DMS114 treated with DMSO at 0.1 percent for 48 hours (cell line): ENCODE results near the gene IFITM5.
"Not testable (repeated sequence)": the region's sequence is repeated elsewhere in the genome, so short reads cannot be mapped to it uniquely, and the experiment has no call there.

Experiments used
- DNase-seq: peaks from one replicate; lab custom pipeline; 2025; ENCODE audit not compliant: unreplicated experiment; lab: John Stamatoyannopoulos, UW

IFITM5 gene

DNA sequence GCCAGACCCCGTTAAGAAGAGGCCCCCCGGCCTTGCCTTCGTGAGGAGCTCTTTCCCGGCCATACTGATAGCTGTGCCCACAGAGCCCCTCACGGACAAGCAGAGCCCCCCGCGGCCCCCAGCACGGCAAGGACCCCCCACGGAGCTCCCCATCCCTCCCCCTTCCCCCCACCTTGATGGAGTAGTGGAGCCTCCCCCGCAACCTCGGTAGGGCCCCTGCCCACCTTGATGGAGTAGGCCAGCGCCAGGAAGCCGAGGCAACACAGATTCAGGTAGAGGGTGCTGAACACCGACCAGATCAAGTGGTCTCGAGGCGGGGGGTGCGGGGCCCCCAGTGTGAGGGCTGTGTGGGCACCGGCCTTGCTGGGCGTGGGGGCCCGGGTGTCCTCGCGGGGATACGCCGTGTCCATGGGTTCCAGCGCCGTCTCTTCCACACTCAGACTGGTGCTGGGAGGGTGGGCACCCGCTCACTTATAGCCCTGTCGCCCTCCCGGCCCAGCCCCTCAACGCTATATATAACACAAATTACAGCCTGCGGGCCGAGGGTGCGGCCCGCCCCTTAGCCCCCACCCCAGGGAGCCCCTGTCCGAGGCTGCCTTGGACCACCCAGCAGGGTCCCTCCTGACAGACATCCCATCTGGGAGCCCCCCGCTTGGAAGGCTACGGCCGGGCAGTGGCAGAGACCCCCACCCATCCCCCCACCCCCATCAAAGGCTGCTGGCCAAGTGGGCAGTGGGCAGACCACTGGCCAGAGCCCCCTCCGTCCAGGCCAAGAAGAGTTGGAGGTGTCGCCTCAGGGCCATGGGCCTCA lies at the start of gene IFITM5:
Gene IFITM5 (minus strand): TSS at position 446 of the 811 bp plus-strand sequence. CDS start 36 bp downstream, at position 410.
- DNase-seq = no peak

DNA sequence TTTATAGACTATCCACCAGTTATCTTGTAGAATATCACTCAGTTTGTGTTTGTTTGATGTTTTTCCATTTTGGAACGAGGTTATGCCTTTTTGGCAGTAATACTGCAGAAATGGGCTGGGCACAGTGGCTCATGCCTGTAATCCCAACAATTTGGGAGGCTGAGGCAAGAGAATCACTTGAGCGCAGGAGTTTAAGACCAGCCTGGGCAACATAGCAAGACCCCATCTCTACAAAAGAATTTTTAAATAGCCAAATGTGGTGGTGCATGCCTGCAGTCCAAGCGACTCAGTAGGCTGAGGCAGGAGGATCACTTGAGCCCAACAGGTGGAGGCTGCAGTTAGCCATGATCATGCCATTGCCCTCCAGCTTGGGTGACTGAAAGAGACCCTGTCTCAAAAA lies 47.2 kb upstream of the IFITM5 start:
- DNase-seq = no peak

DNA sequence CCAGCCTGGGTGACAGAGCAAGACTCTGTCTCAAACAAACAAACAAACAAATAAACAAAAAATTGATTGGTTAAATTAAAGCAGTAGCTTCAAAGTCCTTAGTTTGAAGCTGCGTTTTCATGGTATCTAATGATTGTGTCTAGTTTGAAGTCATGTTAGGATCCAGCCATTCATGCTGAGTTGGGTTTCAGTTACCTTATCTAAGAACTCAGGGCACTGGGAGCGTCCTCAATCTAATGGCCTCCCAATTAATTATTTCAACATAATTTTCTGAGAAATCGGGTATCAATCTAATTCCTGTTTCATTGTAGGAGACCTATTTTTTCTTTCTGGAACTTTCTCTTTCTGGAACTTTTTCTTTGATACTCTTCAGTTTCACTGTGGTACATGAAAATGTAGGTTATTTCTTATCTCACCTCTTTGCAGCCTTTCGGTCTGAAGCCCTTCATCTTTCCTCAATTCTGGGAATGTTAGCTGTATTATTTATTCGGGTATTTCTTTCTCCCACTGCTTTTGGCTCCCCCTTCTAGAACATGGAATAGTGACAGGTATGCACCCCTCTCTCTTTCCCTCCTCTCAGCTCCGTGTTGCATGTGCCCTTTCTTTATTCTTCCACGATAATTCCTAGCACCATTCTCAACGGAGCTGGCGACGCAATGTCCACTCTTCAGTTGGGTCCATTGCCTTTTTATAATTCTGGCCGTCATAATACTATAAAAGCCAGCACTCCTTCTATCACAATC lies 45.7 kb upstream of the IFITM5 start:
- no peak for DNase-seq

DNA sequence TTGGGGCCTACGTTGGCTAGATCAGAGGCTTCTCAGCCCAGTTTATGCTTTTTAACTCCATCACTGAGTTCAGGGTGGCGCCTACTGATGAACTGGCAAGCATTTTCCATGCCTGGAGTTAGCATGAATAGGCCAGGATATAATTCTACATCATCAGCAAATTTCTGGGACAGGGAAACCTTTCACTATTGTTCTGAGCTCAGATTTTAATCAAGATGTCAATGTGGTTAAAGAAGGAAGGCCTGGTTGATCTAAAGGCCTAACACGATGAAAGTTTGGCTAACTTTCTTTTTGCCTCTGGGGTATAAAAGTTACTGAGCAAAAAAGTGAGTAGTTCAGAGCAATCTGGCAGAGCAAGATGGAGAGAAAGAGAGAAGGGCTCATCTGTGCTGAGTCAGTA lies 43.0 kb upstream of the IFITM5 start:
- DNase-seq = no peak

DNA sequence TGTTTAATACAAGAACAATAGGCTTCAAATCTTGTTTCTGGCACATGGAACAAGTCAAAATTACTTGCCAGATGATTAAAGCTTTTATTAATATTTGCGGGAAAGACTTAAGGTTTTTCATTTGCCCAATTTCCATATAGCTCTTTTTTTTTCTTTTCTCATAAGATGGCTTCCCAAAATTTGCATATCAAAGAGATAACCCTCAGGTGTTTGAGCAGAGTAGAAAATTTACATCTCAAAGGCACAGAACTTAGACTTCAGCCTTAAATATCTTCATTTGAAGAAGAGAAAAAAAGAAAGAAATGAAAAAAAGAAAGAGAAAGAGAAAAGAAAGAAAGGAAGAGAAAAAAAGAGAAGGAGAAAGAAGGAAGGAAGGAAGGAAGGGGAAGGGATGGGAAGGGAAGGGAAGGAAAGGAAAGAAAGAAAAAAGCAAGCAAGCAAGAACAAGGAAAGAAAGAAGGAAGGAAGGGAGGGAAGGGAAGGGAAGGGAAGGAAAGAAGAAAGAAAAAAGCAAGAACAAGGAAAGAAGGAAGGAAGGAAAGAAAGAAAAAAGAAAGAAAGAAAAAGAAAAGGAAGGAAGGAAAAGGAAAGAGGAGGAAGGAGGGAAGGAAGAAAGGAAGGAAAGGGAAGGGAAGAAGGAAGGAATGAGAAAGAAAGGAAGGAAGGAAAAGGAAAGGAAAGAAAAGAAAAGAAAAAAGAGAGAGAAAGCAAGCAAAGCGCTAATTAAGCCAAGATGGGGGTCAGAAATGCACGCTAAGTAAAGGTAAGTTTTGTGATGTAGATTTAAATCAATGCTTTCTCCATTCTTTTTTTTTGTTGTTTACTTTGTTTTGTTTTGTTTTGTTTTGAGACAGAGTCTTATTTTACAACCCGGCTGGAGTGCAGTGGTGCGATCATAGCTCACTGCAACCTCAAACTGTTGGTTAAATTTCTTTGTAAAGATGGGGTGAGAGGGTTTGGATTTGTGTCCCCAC lies 41.5 kb upstream of the IFITM5 start:
- no peak for DNase-seq

DNA sequence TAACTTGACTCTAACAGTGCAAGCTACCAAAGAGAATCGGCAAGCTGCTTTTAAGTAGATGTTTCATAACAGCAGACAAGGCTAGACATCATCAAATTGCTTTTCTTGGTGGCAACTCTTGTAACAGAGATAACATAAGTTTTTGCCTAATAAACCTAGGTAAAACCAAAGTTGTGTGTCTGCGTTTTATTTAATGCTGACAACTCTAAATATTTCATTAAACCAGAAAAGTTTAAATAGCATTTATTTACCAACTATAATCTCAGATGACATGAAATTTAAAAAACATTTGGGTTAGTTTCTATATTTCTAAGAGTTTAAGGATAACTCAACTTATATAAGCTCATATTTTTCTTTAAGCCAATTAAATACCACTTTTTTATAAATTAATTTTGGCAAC lies 40.6 kb upstream of the IFITM5 start:
- no peak for DNase-seq

DNA sequence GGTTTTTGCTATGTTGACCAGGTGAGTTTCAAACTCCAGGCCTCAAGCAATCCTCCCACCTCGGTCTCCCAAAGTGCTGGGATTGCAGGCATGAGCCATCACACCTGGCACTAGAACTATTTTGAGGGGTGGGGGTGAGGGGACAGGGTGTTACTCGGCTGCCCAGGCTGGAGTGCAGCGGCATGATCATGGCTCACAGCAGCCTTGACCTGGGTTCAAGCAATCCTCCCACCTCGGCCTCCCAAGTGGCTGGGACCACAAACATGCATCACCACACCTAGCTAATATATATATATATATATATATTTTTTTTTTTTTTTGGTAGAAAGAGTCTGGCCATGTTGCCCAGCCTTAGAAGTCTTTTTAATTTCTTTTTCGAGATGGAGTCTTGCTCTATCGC lies 38.4 kb upstream of the IFITM5 start:
- DNase-seq = no peak

DNA sequence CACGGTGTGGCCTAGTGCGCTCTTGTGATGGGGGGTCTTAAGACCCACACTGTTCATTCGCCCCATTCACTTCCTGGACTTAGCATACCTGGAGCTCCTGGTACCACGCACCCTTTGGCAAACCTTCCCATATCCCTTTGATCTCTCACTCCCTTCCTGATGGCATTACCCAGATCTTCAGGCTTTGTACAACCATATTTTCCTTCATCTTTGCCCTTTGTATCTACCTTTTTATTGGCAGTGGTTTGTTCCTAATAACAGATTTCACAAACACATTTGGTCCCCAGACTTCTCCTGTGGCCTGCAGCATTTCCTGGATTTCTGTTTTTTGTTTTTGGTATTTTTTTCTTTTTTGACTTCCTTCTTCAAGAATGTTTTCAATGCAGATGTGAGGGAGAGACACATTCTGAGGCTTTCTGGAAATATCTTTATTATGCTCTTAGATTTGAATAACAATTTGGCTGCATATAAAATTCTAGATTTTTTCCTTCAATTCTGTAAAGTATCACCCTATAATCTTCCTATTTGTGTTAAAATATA lies 37.4 kb upstream of the IFITM5 start:
- no peak for DNase-seq

DNA sequence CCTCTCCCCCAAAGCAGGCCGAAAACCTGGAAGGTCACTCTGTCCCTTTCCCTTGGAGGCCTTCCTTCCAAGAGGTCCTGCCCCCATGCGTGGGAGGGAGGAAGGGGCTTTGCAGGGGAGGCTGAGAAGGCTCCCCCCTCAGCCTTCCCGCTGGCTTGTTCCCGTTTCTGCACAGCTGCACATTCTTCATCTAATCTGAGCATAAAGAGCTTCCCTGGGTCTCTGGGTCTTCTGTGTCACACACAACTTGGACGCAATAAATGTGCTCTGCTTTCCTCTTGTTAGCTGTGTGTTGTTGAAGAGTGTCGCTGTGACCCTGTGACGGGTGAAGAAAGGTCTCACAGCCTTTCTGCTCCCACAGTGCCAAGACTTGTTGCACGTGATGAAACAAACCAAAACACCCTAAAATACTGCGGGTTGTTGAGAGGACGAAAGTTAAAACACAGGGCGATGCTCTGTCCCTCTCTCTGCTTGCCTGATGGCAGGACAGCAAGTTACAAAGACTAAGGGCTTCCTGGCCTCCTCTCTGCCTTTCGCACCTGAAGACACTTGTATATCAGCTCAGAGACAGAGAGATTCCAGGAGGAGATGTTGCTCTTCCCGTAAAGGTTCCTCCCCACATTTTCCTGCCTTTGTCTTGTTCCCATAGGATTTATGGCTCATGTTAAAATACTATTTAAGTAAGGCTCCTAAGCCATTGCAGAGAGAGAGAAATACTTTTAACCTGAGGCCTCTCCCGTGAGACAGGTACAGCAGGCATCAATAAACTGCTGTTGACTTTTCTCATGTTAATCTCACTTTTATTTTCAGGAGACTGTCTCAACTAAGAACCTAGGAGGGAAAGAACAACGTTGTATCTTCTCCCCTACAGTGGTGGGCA lies 36.7 kb upstream of the IFITM5 start:
- DNase-seq = no peak

DNA sequence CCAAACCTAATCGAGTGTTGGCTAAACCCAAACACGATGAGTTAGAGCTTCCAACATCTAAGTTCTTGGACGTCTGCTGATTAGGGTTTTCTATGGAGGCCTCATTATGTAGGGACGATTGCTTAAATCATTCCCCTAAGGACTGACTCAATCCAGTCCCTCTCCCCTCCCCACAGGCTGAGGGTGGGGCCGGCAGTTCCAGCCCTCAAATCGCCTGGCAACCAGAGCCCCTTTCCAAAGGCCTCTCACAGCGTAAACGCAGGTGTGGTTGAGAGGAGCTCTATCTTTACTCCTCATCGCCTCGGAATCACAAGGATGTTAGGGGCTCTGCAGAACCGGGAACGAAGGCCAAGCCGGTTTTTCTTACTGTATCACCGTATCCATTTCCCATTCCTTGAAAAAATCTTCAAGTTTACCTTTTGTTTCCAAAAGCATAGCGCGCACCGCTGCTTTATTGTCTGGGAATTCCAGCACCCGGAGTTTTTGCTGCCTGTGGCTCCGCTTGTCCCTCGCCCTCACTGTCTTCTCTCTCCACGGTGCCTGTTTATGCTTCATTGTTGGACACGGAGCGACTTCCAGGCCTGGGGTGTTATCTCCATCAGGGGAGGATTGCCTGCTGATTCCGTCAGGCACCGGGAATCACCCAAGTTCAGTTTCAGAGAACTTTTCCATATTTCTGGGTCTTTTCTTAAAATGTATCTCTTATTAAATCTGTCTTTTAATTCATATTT lies 35.1 kb upstream of the IFITM5 start:
- DNase-seq = no peak

DNA sequence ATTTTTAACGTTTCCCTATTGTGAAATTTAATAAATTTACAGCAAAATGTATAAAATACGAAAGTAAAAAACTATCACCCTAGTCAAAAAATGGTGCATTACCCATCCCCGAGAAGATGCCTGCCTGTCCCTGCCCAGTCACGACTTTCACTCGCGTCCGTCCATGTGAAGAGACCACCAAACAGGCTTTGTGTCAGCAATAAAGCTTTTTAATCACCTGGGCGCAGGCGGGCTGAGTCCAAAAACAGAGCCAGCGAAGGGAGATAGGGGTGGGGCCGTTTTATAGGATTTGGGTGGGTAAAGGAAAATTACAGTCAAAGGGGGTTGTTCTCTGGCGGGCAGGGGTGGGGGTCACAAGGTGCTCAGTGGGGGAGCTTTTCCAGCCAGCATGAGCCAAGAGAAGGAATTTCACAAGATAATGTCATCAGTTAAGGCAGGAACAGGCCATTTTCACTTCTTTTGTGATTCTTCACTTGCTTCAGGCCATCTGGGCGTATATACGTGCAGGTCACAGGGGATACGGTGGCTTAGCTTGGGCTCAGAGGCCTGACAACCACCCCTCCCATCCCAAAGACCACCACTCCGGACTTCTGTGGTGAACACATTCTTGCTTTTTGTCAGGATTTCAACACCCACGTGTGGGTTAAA lies 34.4 kb upstream of the IFITM5 start:
- DNase-seq = not testable (repeated sequence)

DNA sequence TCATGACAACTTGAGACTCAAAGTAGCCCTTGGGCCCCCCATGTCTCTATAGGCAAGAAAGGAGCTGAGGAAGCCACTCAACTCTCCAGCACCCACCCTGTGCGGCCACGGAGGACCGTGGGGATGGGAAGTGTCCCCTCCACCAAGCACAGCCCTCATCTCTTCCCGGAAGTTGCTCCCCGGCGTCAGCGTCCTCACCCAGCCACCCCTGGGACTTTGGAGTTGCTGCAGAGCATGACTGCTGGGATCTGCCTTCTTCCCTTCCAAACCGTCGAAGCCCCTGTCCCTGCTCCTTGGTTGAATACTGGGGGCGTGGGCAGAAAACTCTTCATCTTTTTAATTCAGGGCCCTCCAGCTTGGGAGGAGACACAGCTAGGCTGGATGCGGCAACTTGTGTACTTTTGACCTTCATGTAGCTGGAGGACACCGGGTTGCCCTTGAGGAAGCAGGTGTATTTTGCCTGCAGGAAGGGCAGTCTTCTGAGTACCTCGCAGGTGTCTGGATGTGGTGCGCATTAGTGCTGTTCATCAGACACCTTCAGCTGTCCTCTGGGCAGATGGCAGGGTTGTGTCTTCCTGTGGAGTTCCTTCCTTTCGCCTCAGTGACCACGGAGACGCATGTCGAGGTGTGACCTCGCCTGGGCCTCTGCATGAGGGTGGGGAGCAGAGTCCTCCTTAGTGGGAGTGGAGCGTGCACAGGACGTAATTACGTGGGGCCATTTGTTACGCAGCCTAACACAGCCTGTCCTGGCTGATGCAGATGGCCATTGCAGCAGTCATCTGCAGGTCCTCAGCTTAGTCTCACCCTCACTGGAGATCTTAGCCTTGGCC lies 33.5 kb upstream of the IFITM5 start:
- DNase-seq = no peak

DNA sequence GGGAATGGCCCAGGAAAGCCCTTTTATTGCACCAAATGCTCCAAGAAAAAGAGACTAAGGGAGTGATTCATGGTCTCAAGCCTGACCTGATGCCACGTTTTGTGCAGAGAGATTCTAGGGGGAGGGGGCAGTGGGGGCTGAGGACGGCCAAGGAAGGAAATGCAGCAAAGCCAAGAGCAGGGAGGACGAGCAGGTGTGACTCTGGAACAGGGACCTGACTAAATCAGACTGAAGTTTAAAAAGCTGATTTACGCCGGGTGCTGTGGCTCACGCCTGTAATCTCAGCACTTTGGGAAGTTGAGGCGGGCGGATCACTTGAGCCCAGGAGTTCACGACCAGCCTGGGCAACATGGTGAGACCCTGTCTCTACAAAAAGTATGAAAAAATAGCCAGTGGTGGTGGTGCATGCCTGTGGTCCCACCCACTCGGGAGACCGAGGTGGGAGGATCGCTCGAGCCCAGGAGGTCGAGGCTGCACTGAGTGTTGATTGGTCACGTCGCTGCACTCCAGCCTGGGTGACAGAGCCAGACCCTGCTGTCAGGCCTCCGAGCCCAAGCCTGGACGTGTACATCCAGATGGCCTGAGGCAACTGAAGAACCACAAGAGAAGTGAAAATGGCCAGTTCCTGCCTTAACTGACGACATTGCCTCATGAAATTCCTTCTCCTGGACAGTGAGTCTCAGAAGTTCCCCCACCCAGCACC lies 32.2 kb upstream of the IFITM5 start:
- no peak for DNase-seq

DNA sequence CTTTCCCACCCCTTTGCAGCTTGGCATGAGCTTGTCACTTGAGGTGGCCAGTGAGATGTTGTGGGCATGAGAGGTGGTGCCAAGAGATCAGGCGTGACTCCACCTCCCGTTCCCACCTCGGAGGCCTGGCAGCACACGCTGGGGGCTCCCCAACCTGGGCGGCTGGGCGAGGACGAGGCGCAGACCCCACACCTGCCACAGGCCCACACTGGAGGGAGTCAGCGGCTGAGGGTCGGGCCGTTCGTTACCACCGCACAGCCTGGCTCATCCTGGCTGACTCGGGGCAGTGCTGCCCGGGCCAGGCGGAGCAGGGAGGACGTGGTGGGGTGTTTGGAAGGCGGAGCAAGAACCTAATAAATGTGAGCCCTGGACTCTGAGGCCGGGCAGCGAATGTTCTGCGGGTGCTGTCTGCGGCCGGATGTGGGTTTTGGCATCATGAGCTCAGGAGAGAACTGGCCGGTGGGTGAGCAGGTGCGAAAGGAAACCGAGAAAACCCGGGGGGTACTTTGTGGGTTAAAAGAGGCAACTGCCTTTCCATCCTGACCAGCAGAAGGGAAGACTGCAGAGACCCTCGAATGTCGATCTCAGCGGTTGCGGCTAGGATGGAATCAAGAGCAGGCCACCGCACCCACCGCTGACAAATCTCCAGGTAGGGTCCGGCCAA lies 31.5 kb upstream of the IFITM5 start:
- DNase-seq = no peak

DNA sequence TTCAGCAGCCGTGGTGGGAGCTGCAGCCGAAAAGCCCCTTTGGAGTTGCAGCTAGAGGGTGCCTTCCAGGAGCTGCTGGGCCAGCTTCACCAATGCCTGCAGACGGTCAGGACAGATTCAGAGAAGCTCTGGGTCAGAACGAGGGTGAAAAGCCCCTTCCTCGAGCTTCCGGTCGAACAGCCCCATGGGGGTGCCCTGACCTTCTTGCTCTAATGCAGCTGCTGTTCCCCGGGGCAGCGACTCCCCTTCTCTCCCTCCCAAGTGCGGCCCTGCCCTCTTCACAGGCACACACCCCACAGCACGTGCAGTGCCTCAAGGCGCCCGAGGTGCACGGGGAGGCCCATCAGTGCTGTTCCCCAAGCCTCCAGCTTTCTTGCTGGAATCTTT lies 31.0 kb upstream of the IFITM5 start:
- DNase-seq = no peak

DNA sequence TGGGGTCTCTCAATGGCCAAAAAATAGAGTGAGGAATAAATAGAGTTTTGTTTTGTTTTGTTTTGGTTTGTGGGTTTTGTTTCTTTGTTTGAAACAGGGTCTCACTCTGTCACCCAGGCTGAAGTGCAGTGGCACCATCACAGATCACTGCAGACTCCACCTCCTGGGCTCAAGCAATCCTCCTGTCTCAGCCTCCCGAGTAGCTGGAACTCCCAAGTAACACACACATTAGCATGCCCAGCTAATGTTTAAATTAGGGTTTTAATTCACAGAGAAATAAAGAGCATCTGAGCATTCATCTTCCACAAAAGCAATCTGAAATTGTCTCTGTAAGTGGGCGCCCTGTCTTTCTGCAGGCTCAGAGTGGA lies 30.5 kb upstream of the IFITM5 start:
- no peak for DNase-seq

DNA sequence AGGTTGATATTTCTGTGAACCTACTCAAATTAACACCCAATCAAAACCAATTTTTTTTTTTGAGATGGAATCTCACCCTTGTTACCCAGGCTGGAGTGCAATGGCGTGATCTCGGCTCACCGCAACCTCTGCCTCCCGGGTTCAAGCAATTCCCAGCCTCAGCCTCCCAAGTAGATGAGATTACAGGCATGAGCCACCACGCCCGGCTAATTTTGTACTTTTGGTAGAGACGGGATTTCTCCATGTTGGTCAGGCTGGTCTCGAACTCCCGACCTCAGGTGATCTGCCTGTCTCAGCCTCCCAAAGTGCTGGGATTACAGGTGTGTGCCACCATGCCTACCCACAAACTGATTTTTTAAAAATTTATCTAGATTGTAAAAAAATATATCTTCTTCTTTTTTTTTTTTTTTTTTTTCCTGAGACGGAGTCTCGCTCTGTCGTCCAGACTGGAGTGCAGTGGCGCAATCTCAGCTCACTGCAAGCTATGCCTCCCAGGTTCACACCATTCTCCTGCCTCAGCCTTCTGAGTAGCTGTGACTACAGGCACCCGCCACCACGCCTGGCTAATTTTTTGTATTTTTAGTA lies 29.3 kb upstream of the IFITM5 start:
- DNase-seq = not testable (repeated sequence)
